GM12875 (cell line): ENCODE data around the gene AXIN1.
"Not testable (repeated sequence)": the region's sequence is repeated elsewhere in the genome, so short reads cannot be mapped to it uniquely, and the experiment has no call there.

ENCODE experiments used
- H3K4me3 ChIP-seq: one replicate; pipeline ENCODE4 v1.5.1; 2011; ENCODE audit warnings: low read depth, low read length, control low read depth
- CTCF ChIP-seq: IDR thresholded peaks from 2 replicates; pipeline ENCODE4 v1.5.1; 2011; ENCODE audit warnings: low read depth, mild to moderate bottlenecking, control low read depth, inconsistent platforms, low read length, moderate library complexity, borderline replicate concordance; ENCODE audit not compliant: insufficient read depth

The AXIN1 gene

DNA sequence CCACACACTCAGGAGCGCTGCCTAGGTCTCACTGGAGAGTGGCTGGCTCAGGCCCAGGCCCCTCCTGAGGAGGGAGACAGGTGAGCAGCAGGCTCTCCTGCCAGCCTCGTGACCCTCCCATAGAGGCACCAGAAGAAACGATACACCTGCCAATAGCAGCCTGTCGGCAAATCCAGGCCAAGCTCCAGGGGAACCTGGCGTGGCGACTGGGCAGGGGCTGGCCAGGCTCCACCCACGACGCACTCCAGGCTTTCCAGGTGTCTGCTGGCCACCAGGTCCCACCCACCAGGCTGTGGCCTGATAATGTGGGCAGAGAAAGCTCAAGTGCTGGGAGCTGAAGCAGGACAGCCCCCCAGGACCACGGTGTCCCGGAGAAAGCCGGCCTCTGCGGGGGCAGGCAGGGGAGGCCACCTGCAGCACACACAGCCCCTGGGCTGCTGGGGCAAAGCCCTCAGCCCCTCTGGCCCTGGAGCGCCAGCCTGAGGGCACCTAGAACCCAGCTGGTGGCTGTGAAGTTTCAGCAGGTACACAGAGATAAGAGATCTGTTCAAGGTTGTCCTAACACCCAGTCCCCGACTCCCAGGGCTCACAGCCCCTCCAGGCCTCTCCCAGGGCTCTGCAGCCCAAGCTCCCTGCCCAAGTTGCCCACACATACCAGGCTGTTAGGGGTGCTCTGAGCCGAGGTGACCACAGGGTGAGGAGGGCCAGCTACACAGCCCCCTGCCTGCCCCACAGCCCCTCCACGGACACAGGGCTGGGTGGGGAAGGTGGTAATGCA lies 26.8 kb upstream of the AXIN1 start:
- H3K4me3 ChIP-seq, result no peak overlapping the region
- TF ChIP-seq CTCF, result no peak

GRCh38 chr16:378821-379182 lies 26.3 kb upstream of the AXIN1 start:
- no peak overlapping the region for H3K4me3 ChIP-seq
- TF ChIP-seq CTCF, result no peak

GRCh38 chr16:378113-378820 lies 25.7 kb upstream of the AXIN1 start:
- not testable (repeated sequence) for H3K4me3 ChIP-seq

DNA sequence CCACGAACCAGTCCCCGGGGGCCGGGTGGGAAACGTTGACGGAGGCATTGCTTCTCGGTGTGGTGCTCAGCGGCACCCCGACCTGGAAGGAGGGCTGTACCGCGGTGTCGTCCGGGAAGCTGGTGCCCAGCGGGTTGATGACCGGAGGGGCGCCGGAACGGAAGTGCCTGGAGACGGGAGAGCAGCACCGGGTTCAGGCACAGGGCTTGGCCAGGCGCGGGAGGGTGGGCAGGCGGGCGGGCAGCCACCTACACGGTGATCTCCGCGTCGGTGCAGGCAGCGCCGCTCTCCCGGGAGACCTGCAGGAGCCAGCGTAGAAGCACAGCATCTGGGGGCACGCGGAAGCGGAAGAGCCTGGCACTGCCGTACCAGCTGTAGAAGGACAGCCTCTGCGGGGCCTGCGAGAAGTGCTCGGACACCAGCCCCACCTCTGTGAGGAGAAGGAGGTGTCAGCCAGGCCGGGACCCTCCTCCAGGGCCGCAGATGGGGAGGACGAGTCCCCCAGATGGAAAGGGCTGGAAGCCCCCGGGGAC lies 25.0 kb upstream of the AXIN1 start:
- no peak overlapping the region for H3K4me3 ChIP-seq
- no peak for TF ChIP-seq CTCF

- TF ChIP-seq CTCF, result no peak
- no peak overlapping the region for H3K4me3 ChIP-seq
These were observed 24.4 kb upstream of the AXIN1 start for GRCh38 chr16:376817-377418.

DNA sequence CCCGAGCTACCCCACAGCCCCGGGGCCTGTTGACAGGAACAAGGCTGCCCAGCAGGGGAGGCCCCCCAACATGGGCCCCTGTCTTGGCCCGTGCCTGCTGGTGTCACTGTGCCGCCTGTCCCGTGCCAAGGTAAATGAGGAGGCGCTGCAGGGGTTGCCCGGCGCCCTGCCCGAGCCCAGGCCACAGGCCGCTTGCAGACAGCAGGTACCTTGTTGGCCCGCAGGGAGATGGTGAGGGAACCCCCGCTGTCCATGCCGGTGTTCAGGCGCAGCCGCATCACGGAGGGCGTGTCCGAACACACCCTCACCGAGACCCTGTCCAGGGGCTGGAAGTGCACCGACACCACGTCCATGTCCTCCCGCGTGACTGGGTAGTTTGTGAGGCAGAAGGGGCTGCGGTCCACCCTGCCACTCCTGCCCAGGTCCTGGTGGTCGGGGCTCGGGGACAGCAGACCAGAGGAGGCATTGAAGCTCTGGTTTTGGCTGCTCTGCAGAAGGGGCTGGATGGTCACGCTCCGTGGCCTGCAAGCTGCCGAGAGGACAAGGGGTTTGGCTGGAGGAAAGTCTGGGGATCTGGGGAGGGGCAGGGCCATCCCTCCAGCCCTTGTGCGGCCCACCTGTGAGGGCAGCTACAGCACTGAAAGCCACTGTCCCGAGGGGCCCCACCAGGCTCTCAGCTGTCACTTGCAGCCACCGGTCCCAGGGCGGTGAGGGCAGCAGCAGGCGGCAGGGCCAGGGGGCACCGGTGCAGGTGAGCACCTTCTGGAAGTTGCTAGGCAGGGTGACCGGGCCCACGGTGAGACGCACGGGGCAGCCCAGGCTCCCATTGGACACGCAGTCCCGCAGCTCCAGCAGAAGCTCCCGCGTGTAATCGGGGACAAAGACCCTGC lies 23.6 kb upstream of the AXIN1 start:
- H3K4me3 ChIP-seq, result no peak overlapping the region
- TF ChIP-seq CTCF, result no peak

- no peak for TF ChIP-seq CTCF
These were observed 22.7 kb upstream of the AXIN1 start for GRCh38 chr16:375212-375611.

More at GRCh38 chr16:375212-375611, 22.7 kb upstream of the AXIN1 start:
- H3K4me3 ChIP-seq, result no peak overlapping the region
